GM21381 (cell line): ENCODE results near the gene GAN.
"Not testable (repeated sequence)": the region's sequence is repeated elsewhere in the genome, so short reads cannot be mapped to it uniquely, and the experiment has no call there.

Experiments
- ATAC-seq: cut with Tn5 transposase; IDR thresholded peaks from one replicate; pipeline ENCODE4 v1.9.1; 2021; ENCODE audit warnings: mild to moderate bottlenecking, moderate library complexity; ENCODE audit not compliant: unreplicated experiment

GAN gene

GRCh38 chr16:81421536-81421935, 106.8 kb downstream of the GAN start:
- no peak for ATAC-seq

GRCh38 chr16:81422153-81422552, 107.4 kb downstream of the GAN start:
- ATAC-seq = not testable (repeated sequence)

GRCh38 chr16:81424771-81425170, 110.0 kb downstream of the GAN start:
- no peak for ATAC-seq

- no peak for ATAC-seq
These were observed 112.5 kb downstream of the GAN start for GRCh38 chr16:81427219-81427618.

GRCh38 chr16:81429045-81429521, 114.3 kb downstream of the GAN start:
- ATAC-seq = no peak

GRCh38 chr16:81431554-81432353, 117.0 kb downstream of the GAN start:
- ATAC-seq = peak; percentile 35

- ATAC-seq = no peak
These were observed 118.3 kb downstream of the GAN start for GRCh38 chr16:81432937-81433557.

- ATAC-seq = no peak
These were observed 120.3 kb downstream of the GAN start for GRCh38 chr16:81435103-81435502.

- no peak for ATAC-seq
These were observed 120.8 kb downstream of the GAN start for GRCh38 chr16:81435567-81435966.

- ATAC-seq = no peak
These were observed 121.6 kb downstream of the GAN start for GRCh38 chr16:81436386-81436785.

GRCh38 chr16:81437865-81438264, 123.1 kb downstream of the GAN start:
- ATAC-seq = no peak
